ENCODE results near the gene ZNF775.
A peak's percentile ranks its signal among the peaks of the same experiment; 100 is the strongest.

ZNF775 gene

DNA sequence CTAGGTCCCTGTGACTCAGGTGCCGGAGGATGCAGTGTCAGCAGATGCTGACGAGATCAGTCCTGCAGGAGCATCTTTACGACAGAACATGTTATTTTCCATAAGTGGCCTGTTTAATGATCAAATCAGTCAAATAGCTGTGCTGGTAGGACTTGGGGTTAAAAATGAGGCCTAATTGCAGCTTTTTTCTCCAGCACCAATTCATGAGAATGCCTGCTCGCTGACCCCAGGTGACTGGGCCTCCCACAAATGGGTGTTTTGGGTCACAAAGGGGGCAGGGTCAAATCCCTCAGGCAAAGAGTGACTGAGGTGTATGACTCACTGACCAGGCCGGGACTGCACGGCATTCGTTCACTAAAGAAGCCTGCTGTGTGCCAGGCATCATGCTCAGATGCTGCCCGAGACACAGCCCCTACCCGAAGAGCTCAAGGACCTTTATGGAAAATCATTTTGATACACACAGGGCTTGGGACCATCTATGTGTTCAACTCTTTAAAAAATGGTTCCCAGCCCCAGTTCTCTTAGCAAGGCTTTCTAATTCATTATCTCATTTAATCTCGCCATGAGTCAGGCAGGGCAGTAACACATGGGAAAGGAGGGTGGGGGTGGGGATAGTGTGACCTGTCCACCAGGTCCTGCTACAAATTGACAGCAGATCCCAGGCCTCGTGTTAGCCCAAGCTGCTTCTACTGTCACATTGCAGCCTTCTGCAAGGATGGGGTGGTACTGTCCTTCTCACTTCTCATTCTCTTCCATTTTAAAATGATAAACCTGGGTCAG lies 21.1 kb downstream of the ZNF775 start:
- Histone ChIP-seq H3K36me3 (ENCODE audit: insufficient read depth, low read depth, low read length) (peaks cover 26% of the 10 kb centered on the region), H3K9ac (ENCODE audit: low read depth, low read length) (peak overlapping the region; percentile 92; the same call in 1 of the 2 replicates), H3K4me3 (ENCODE audit: low read length) (no peak overlapping the region), H3K27ac (ENCODE audit: low read length) (peak overlapping the region; percentile 83), H3K4me1 (ENCODE audit: insufficient read depth, low read length) (peaks cover 61% of the 10 kb centered on the region), H3K27me3 (ENCODE audit: insufficient read depth, low read length) (no peaks in the 10 kb centered on the region), H3K9me3 (ENCODE audit: insufficient read depth, low read depth, low read length) (no peaks in the 10 kb centered on the region)

- Histone ChIP-seq H3K27ac (ENCODE audit: low read length) (peak overlapping the region; percentile 83), H3K27me3 (ENCODE audit: insufficient read depth, low read length) (no peaks in the 10 kb centered on the region), H3K4me1 (ENCODE audit: insufficient read depth, low read length) (peaks cover 56% of the 10 kb centered on the region), H3K9me3 (ENCODE audit: insufficient read depth, low read depth, low read length) (no peaks in the 10 kb centered on the region), H3K4me3 (ENCODE audit: low read length) (no peak overlapping the region), H3K36me3 (ENCODE audit: insufficient read depth, low read depth, low read length) (peaks cover 19% of the 10 kb centered on the region), H3K9ac (ENCODE audit: low read depth, low read length) (peak overlapping the region; percentile 92; the same call in 1 of the 2 replicates)
Measured at GRCh38 chr7:150400788-150401423, 21.8 kb downstream of the ZNF775 start.

- Histone ChIP-seq H3K9me3 (ENCODE audit: insufficient read depth, low read depth, low read length) (no peaks in the 10 kb centered on the region), H3K4me3 (ENCODE audit: low read length) (no peak overlapping the region), H3K27ac (ENCODE audit: low read length) (peak overlapping the region; percentile 83), H3K36me3 (ENCODE audit: insufficient read depth, low read depth, low read length) (peaks cover 15% of the 10 kb centered on the region), H3K27me3 (ENCODE audit: insufficient read depth, low read length) (no peaks in the 10 kb centered on the region), H3K9ac (ENCODE audit: low read depth, low read length) (peak overlapping the region; percentile 92; the same call in 1 of the 2 replicates), H3K4me1 (ENCODE audit: insufficient read depth, low read length) (peaks cover 60% of the 10 kb centered on the region)
Measured at GRCh38 chr7:150401424-150401790, 22.3 kb downstream of the ZNF775 start.

GRCh38 chr7:150401861-150402631 lies 22.9 kb downstream of the ZNF775 start:
- Histone ChIP-seq H3K9me3 (ENCODE audit: insufficient read depth, low read depth, low read length) (no peaks in the 10 kb centered on the region), H3K4me3 (ENCODE audit: low read length) (peak overlapping the region; percentile 11; the same call in 1 of the 2 replicates), H3K4me1 (ENCODE audit: insufficient read depth, low read length) (peaks cover 66% of the 10 kb centered on the region), H3K27me3 (ENCODE audit: insufficient read depth, low read length) (no peaks in the 10 kb centered on the region), H3K9ac (ENCODE audit: low read depth, low read length) (peak overlapping the region; percentile 92), H3K36me3 (ENCODE audit: insufficient read depth, low read depth, low read length) (peaks cover 14% of the 10 kb centered on the region), H3K27ac (ENCODE audit: low read length) (peak overlapping the region; percentile 99)

- Histone ChIP-seq H3K9ac (ENCODE audit: low read depth, low read length) (peak overlapping the region; percentile 92), H3K9me3 (ENCODE audit: insufficient read depth, low read depth, low read length) (no peaks in the 10 kb centered on the region), H3K36me3 (ENCODE audit: insufficient read depth, low read depth, low read length) (peaks cover 14% of the 10 kb centered on the region), H3K27me3 (ENCODE audit: insufficient read depth, low read length) (no peaks in the 10 kb centered on the region), H3K4me3 (ENCODE audit: low read length) (peak overlapping the region; percentile 11; the same call in 1 of the 2 replicates), H3K27ac (ENCODE audit: low read length) (peak overlapping the region; percentile 99), H3K4me1 (ENCODE audit: insufficient read depth, low read length) (peaks cover 67% of the 10 kb centered on the region)
Measured at GRCh38 chr7:150402671-150403321, 23.7 kb downstream of the ZNF775 start.

GRCh38 chr7:150403376-150404171 lies 24.4 kb downstream of the ZNF775 start:
- no peaks in the 10 kb centered on the region for H3K27me3 ChIP-seq (ENCODE audit: insufficient read depth, low read length)
- peak overlapping the region; percentile 92 for H3K9ac ChIP-seq (ENCODE audit: low read depth, low read length)
- peak overlapping the region; percentile 99 for H3K27ac ChIP-seq (ENCODE audit: low read length)
- H3K4me1 ChIP-seq (ENCODE audit: insufficient read depth, low read length) = peaks cover 67% of the 10 kb centered on the region
- no peak overlapping the region; the same call in 1 of the 2 replicates for H3K4me3 ChIP-seq (ENCODE audit: low read length)
- H3K36me3 ChIP-seq (ENCODE audit: insufficient read depth, low read depth, low read length) = peaks cover 10% of the 10 kb centered on the region; the same call in 1 of the 2 replicates
- no peaks in the 10 kb centered on the region for H3K9me3 ChIP-seq (ENCODE audit: insufficient read depth, low read depth, low read length)

- H3K9ac ChIP-seq (ENCODE audit: low read depth, low read length) = peak overlapping the region; percentile 92
- H3K9me3 ChIP-seq (ENCODE audit: insufficient read depth, low read depth, low read length) = no peaks in the 10 kb centered on the region
- H3K36me3 ChIP-seq (ENCODE audit: insufficient read depth, low read depth, low read length) = peaks cover 9% of the 10 kb centered on the region; the same call in 1 of the 2 replicates
- peaks cover 63% of the 10 kb centered on the region for H3K4me1 ChIP-seq (ENCODE audit: insufficient read depth, low read length)
- peak overlapping the region; percentile 99 for H3K27ac ChIP-seq (ENCODE audit: low read length)
- peak overlapping the region; percentile 79 for H3K4me3 ChIP-seq (ENCODE audit: low read length)
- H3K27me3 ChIP-seq (ENCODE audit: insufficient read depth, low read length) = no peaks in the 10 kb centered on the region
Measured at GRCh38 chr7:150404172-150404804, 25.2 kb downstream of the ZNF775 start.

- Histone ChIP-seq H3K36me3 (ENCODE audit: insufficient read depth, low read depth, low read length) (peaks cover 16% of the 10 kb centered on the region), H3K4me1 (ENCODE audit: insufficient read depth, low read length) (peaks cover 56% of the 10 kb centered on the region), H3K27ac (ENCODE audit: low read length) (peak overlapping the region; percentile 99), H3K9ac (ENCODE audit: low read depth, low read length) (peak overlapping the region; percentile 92), H3K27me3 (ENCODE audit: insufficient read depth, low read length) (no peaks in the 10 kb centered on the region), H3K9me3 (ENCODE audit: insufficient read depth, low read depth, low read length) (no peaks in the 10 kb centered on the region), H3K4me3 (ENCODE audit: low read length) (peak overlapping the region; percentile 79)
Measured at GRCh38 chr7:150404805-150405583, 25.9 kb downstream of the ZNF775 start.

GRCh38 chr7:150405584-150406311 lies 26.6 kb downstream of the ZNF775 start:
- Histone ChIP-seq H3K36me3 (ENCODE audit: insufficient read depth, low read depth, low read length) (peaks cover 24% of the 10 kb centered on the region), H3K27ac (ENCODE audit: low read length) (peak overlapping the region; percentile 44), H3K9ac (ENCODE audit: low read depth, low read length) (peak overlapping the region; percentile 77; the same call in 1 of the 2 replicates), H3K9me3 (ENCODE audit: insufficient read depth, low read depth, low read length) (no peaks in the 10 kb centered on the region), H3K4me1 (ENCODE audit: insufficient read depth, low read length) (peaks cover 49% of the 10 kb centered on the region), H3K27me3 (ENCODE audit: insufficient read depth, low read length) (no peaks in the 10 kb centered on the region), H3K4me3 (ENCODE audit: low read length) (peak overlapping the region; percentile 79)
